ENCODE results near the gene FGD6. TPM values are rescaled to one million over a fixed set of nuclear protein-coding genes. Genes with fewer than 3 reads are reported as not detected.

FGD6 gene
- total RNA-seq, 1 donor from 2014 or later, result 11.9 TPM

DNA sequence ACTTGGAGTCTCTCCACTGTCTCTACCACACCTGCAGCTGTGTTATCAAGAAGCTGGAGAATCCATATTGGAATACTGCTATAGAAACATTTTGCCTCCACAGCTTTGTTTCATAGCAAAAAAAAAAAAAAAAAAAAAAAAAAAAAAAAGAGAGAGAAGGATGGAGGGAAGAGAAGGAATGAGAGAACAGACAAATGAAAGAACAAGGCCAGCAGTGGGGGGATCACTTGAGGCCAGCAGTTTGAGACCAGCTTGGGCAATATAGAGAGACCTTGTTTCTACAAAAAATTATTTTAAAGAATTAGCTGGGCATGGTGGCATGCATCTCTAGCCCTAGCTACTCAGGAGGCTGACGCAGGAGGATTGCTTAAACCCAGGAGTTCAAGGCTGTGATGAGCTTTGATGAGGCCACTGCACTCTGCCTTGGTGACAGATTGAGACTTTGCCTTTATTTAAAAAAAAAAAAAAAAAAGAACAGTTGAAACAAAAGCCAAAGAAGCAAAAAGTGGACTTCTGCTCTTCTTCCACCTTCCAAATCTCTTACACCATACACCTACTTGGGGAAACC is 8.5 kb upstream of the FGD6 start:
- peaks cover 16% of the 10 kb centered on the region for H3K36me3 Mint-ChIP-seq (ENCODE audit: unreplicated experiment)
- no peak for DNase-seq (ENCODE audit: extremely low spot score, unreplicated experiment)
- H3K9me3 Mint-ChIP-seq (ENCODE audit: unreplicated experiment), result no peaks in the 10 kb centered on the region
- TF ChIP-seq, protein P1, sequence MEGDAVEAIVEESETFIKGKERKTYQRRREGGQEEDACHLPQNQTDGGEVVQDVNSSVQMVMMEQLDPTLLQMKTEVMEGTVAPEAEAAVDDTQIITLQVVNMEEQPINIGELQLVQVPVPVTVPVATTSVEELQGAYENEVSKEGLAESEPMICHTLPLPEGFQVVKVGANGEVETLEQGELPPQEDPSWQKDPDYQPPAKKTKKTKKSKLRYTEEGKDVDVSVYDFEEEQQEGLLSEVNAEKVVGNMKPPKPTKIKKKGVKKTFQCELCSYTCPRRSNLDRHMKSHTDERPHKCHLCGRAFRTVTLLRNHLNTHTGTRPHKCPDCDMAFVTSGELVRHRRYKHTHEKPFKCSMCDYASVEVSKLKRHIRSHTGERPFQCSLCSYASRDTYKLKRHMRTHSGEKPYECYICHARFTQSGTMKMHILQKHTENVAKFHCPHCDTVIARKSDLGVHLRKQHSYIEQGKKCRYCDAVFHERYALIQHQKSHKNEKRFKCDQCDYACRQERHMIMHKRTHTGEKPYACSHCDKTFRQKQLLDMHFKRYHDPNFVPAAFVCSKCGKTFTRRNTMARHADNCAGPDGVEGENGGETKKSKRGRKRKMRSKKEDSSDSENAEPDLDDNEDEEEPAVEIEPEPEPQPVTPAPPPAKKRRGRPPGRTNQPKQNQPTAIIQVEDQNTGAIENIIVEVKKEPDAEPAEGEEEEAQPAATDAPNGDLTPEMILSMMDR (IDR thresholded peaks at IDR 0.05), result no peak
- H3K4me1 Mint-ChIP-seq (ENCODE audit: unreplicated experiment), result peaks cover 37% of the 10 kb centered on the region
- H3K27me3 Mint-ChIP-seq (ENCODE audit: unreplicated experiment), result no peaks in the 10 kb centered on the region
- no peak overlapping the region for H3K4me3 Mint-ChIP-seq (ENCODE audit: unreplicated experiment)
- H3K27ac Mint-ChIP-seq (ENCODE audit: unreplicated experiment), result no peak overlapping the region

GRCh38 chr12:95224202-95225170 is 7.2 kb upstream of the FGD6 start:
- Mint-ChIP-seq H3K9me3 (ENCODE audit: unreplicated experiment) (no peaks in the 10 kb centered on the region), H3K36me3 (ENCODE audit: unreplicated experiment) (peaks cover 19% of the 10 kb centered on the region), H3K4me3 (ENCODE audit: unreplicated experiment) (no peak overlapping the region), H3K27me3 (ENCODE audit: unreplicated experiment) (no peaks in the 10 kb centered on the region), H3K27ac (ENCODE audit: unreplicated experiment) (no peak overlapping the region), H3K4me1 (ENCODE audit: unreplicated experiment) (peaks cover 44% of the 10 kb centered on the region)
- DNase-seq (ENCODE audit: extremely low spot score, unreplicated experiment), result no peak
- TF ChIP-seq, protein P1 (IDR thresholded peaks at IDR 0.05), result no peak

DNA sequence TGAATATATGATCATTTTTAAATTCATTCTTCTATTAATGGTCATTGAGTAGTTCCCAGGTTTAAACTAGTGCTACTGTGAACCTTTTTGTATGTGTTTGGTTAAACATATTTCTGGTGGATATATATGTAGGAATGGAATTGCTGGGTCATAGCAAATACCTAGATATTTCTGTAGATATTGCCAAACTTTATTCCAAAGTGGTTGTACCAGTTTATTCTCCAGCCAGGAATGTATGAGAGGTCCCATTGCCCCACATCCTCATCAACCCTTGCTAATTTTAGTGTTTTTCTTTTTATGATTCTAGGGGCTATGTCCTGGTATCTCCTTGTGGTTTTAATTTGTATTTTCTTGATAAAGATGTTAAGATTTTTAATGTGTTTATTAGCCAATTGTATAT is 3.5 kb upstream of the FGD6 start:
- H3K27me3 Mint-ChIP-seq (ENCODE audit: unreplicated experiment), result no peaks in the 10 kb centered on the region
- peaks cover 15% of the 10 kb centered on the region for H3K36me3 Mint-ChIP-seq (ENCODE audit: unreplicated experiment)
- no peak for DNase-seq (ENCODE audit: extremely low spot score, unreplicated experiment)
- peak overlapping the region; percentile 28 for H3K4me3 Mint-ChIP-seq (ENCODE audit: unreplicated experiment)
- peak overlapping the region; percentile 55 for H3K27ac Mint-ChIP-seq (ENCODE audit: unreplicated experiment)
- no peaks in the 10 kb centered on the region for H3K9me3 Mint-ChIP-seq (ENCODE audit: unreplicated experiment)
- peaks cover 50% of the 10 kb centered on the region for H3K4me1 Mint-ChIP-seq (ENCODE audit: unreplicated experiment)
- TF ChIP-seq, protein P1 (IDR thresholded peaks at IDR 0.05), result no peak

GRCh38 chr12:95220190-95220589 is 2.9 kb upstream of the FGD6 start:
- peaks cover 55% of the 10 kb centered on the region for H3K4me1 Mint-ChIP-seq (ENCODE audit: unreplicated experiment)
- H3K27ac Mint-ChIP-seq (ENCODE audit: unreplicated experiment), result peak overlapping the region; percentile 55
- no peak for DNase-seq (ENCODE audit: extremely low spot score, unreplicated experiment)
- peak overlapping the region; percentile 97 for H3K4me3 Mint-ChIP-seq (ENCODE audit: unreplicated experiment)
- TF ChIP-seq, protein P1 (IDR thresholded peaks at IDR 0.05), result no peak
- no peaks in the 10 kb centered on the region for H3K27me3 Mint-ChIP-seq (ENCODE audit: unreplicated experiment)
- no peaks in the 10 kb centered on the region for H3K9me3 Mint-ChIP-seq (ENCODE audit: unreplicated experiment)
- H3K36me3 Mint-ChIP-seq (ENCODE audit: unreplicated experiment), result peaks cover 11% of the 10 kb centered on the region
